Uterus (tissue), 2 donors: Measurements from ENCODE around the gene VAMP7.

Source experiments
- CTCF ChIP-seq, 4 experiments: fragments of 200-600 bp in 2 of 4; fragments of 450-650 bp in 2 of 4; sonication (generic) in 2 of 4; IDR thresholded peaks; one replicate each; pipeline ENCODE4 v1.5.1; 2016 to 2019; ENCODE audit warnings: antibody characterized with exemption in 4 of 4, mild to moderate bottlenecking in 2 of 4, moderate library complexity in 1 of 4
- POLR2A ChIP-seq, 2 donors: fragments of 450-650 bp; IDR thresholded peaks; one replicate each; pipeline ENCODE4 v1.6.1; 2016; ENCODE audit warnings: antibody characterized with exemption in 2 of 2, mild to moderate bottlenecking in 1 of 2, moderate library complexity in 1 of 2

DNA sequence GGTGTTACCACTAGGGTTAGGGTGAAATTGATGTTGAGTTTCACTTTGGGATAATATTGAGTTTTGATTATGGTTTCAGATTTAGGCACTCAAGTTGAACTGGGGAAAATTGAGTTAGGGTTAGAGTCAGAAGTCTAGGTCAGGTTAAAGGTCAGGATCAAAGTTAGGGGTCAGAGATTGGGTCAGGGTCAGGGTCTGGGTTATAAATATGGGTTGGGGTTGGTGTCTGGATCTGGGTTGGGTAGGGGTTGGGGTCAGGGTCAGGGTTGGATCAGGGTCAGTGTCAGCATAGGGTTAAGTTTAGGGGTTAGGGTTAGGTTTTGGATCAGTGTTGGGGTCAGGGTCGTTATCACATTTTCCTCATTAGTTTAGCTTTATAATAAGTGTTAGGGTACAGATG, 73.6 kb downstream of the VAMP7 start:
- TF ChIP-seq CTCF (IDR thresholded peaks at IDR 0.05) = no peak
- no peak for TF ChIP-seq POLR2A (IDR thresholded peaks at IDR 0.05)
